Lung (tissue), 12 donors: ENCODE results near the gene SESN2. TPM values are rescaled to one million over a fixed set of nuclear protein-coding genes. Genes with fewer than 3 reads are reported as not detected.

Source experiments
- ATAC-seq: fragments of 200-7000 bp; cut with Tn5 transposase; one replicate; pipeline ENCODE4 v1.9.1; 2020; ENCODE audit warnings: moderate number of reproducible peaks; ENCODE audit not compliant: insufficient read depth, low FRiP score
- DNase-seq, 3 donors: peaks; one replicate each; pipeline ENCODE4 v3.0.0-alpha.2; 2013 to 2017
- H3K27ac ChIP-seq, 2 donors: one replicate each; pipeline ENCODE4 v1.5.1; 2013; ENCODE audit warnings: mild to moderate bottlenecking in 2 of 2, moderate library complexity in 2 of 2, control low read depth in 1 of 2, inconsistent platforms in 1 of 2, low read depth in 1 of 2, low read length in 1 of 2
- H3K27me3 ChIP-seq, 3 donors: one replicate each; pipeline ENCODE4 v1.5.1; 2013; ENCODE audit warnings: low read length in 2 of 3; ENCODE audit not compliant: control insufficient read depth in 3 of 3, insufficient read depth in 3 of 3
- H3K36me3 ChIP-seq, 4 donors: one replicate each; pipeline ENCODE4 v1.5.1; 2013; ENCODE audit warnings: low read length in 4 of 4, mild to moderate bottlenecking in 1 of 4, moderate library complexity in 1 of 4; ENCODE audit not compliant: control insufficient read depth in 4 of 4, insufficient read depth in 4 of 4
- H3K4me1 ChIP-seq, 5 donors: one replicate each; pipeline ENCODE4 v1.5.1; 2013; ENCODE audit warnings: low read length in 5 of 5, mild to moderate bottlenecking in 2 of 5, moderate library complexity in 1 of 5; ENCODE audit not compliant: control insufficient read depth in 5 of 5, insufficient read depth in 5 of 5
- H3K4me3 ChIP-seq: one replicate; pipeline ENCODE4 v1.5.1; 2013; ENCODE audit warnings: mild to moderate bottlenecking, control low read depth, moderate library complexity
- H3K9ac ChIP-seq, 2 donors: one replicate each; pipeline ENCODE4 v1.5.1; 2013; ENCODE audit warnings: low read length in 2 of 2, control low read depth in 1 of 2; ENCODE audit not compliant: insufficient read depth in 1 of 2
- H3K9me3 ChIP-seq, 4 donors: one replicate each; pipeline ENCODE4 v1.5.1; 2013; ENCODE audit warnings: low read length in 3 of 4, mild to moderate bottlenecking in 1 of 4, moderate library complexity in 1 of 4; ENCODE audit not compliant: control insufficient read depth in 4 of 4, insufficient read depth in 3 of 4
- CTCF ChIP-seq: IDR thresholded peaks from 2 replicates; pipeline ENCODE4 v1.5.1; 2012; ENCODE audit warnings: mild to moderate bottlenecking; ENCODE audit errors: control extremely low read depth, extremely low read depth
- WGBS, 2 donors: extraction: QIAGEN DNeasy Blood & Tissue Kit; methylation state at CpG; one replicate each; pipeline ENCODE4 v1.1.7; 2013; 5-methylcytosine and 5-hydroxymethylcytosine counted together
- polyA plus RNA-seq, 2 donors: library from polyadenylated mRNA; stranded (reverse); fragments of 200-250 nt; gene quantifications; one replicate each; pipeline ENCODE4 v1.2.1, GENCODE V29; 2013
- total RNA-seq, 2 donors: library from RNA; depleted of rRNA in 1 of 2; stranded (reverse); fragments of >200 nt in 1 of 2; gene quantifications; one replicate each; pipeline ENCODE4 v1.2.1, GENCODE V29; 2014 to 2021
- donor health status: control.
- donor health status: control.
- donor health status: Bipolar disorder and iron deficiency.
- donor health status: healthy.
- donor health status: DM: yes; HTN: yes; CAD: no.

Gene SESN2
- total and polyA plus RNA-seq, 4 donors = 3.3 to 19.4 (median 10.9) TPM

- H3K27ac ChIP-seq = peak overlapping the region in 1 of 2 donors; percentile 30
- no peak for ATAC-seq
- H3K4me1 ChIP-seq = peaks cover 4 to 15% (median 6%) of the 10 kb centered on the region in 5 donors
- no peaks in the 10 kb centered on the region for H3K9me3 ChIP-seq
- WGBS, 2 donors = 66 to 69% methylated on average over 14 of the region's 14 CpGs
- H3K9ac ChIP-seq = peak overlapping the region in 1 of 2 donors; percentile 28
- no peaks in the 10 kb centered on the region for H3K27me3 ChIP-seq
- no peak for TF ChIP-seq CTCF
- DNase-seq = no peak
- H3K4me3 ChIP-seq = no peak overlapping the region
- peaks cover 0 to 8% (median 3%) of the 10 kb centered on the region in 4 donors for H3K36me3 ChIP-seq
These were observed 26.1 kb upstream of the SESN2 start for GRCh38 chr1:28233264-28233606.

GRCh38 chr1:28235755-28236655, 23.3 kb upstream of the SESN2 start, which contains the start of gene ATP5IF1:
Gene ATP5IF1 (plus strand): TSS chr1:28236124. CDS start chr1:28236184, 60 bp downstream.
- H3K27me3 ChIP-seq = no peaks in the 10 kb centered on the region
- WGBS, 2 donors = 0 to 1% methylated on average over 60 of the region's 60 CpGs
- ATAC-seq = peak; percentile 96
- peaks cover 0 to 3% (median 1%) of the 10 kb centered on the region in 4 donors for H3K36me3 ChIP-seq
- H3K27ac ChIP-seq = peak within 1 kb of the TSS; percentile 87 to 94
- peaks cover 4 to 15% (median 10%) of the 10 kb centered on the region in 5 donors for H3K4me1 ChIP-seq
- peak within 1 kb of the TSS; percentile 84 to 90 for H3K9ac ChIP-seq
- peak; percentile 98 to 99 (median 99) for DNase-seq
- no peaks in the 10 kb centered on the region for H3K9me3 ChIP-seq
- H3K4me3 ChIP-seq = peak within 1 kb of the TSS; percentile 93
- no peak for TF ChIP-seq CTCF

GRCh38 chr1:28236656-28237322, 22.5 kb upstream of the SESN2 start:
- peak overlapping the region; percentile 69 to 90 for H3K9ac ChIP-seq
- TF ChIP-seq CTCF = no peak
- H3K27me3 ChIP-seq = no peaks in the 10 kb centered on the region
- DNase-seq = no peak
- peaks cover 4 to 14% (median 10%) of the 10 kb centered on the region in 5 donors for H3K4me1 ChIP-seq
- ATAC-seq = no peak
- WGBS, 2 donors = 14 to 16% methylated on average over 20 of the region's 20 CpGs
- no peaks in the 10 kb centered on the region for H3K9me3 ChIP-seq
- H3K36me3 ChIP-seq = peaks cover 0 to 3% (median 1%) of the 10 kb centered on the region in 4 donors
- H3K27ac ChIP-seq = peak overlapping the region; percentile 87 to 94
- H3K4me3 ChIP-seq = peak overlapping the region; percentile 93
